Activated CD4-positive, alpha-beta T cell treated with anti-CD3 and anti-CD28 coated beads for 36 hours (primary cell): ENCODE results near the gene PRAMEF10. TPM values are rescaled to one million over a fixed set of nuclear protein-coding genes. Genes with fewer than 3 reads are reported as not detected.
"Not testable (repeated sequence)": the region's sequence is repeated elsewhere in the genome, so short reads cannot be mapped to it uniquely, and the experiment has no call there.

ENCODE experiments used
- ATAC-seq: fragments of 200-7000 bp; cut with Tn5 transposase; one replicate; pipeline ENCODE4 v1.10.0; 2021; ENCODE audit warnings: mild to moderate bottlenecking, moderate library complexity
- CTCF ChIA-PET: fragments of 350-600 bp; sonication (Branson Sonifier 250); formaldehyde crosslinking; loops from one replicate; lab custom pipeline; 2021; ENCODE audit warnings: antibody characterized with exemption; lab: Charles Lee
- POLR2A ChIA-PET: fragments of 350-600 bp; sonication (Branson Sonifier 250); formaldehyde crosslinking; loops from one replicate; lab custom pipeline; 2021; ENCODE audit warnings: antibody characterized with exemption, inconsistent platforms; lab: Charles Lee
- DNase-seq: peaks from one replicate; pipeline ENCODE4 v3.0.0-alpha.2; 2020
- H3K27ac Mint-ChIP-seq: one replicate; pipeline ENCODE4 v1.8.0; 2021; ENCODE audit warnings: mixed read lengths
- H3K27me3 Mint-ChIP-seq: one replicate; pipeline ENCODE4 v1.8.0; 2021; ENCODE audit warnings: mixed read lengths
- H3K36me3 Mint-ChIP-seq: one replicate; pipeline ENCODE4 v1.8.0; 2021; ENCODE audit warnings: low read depth, mixed read lengths
- H3K4me1 Mint-ChIP-seq: one replicate; pipeline ENCODE4 v1.8.0; 2021; ENCODE audit warnings: mixed read lengths
- H3K4me3 Mint-ChIP-seq: one replicate; pipeline ENCODE4 v1.8.0; 2021; ENCODE audit warnings: mild to moderate bottlenecking, moderate library complexity, mixed read lengths
- H3K9me3 Mint-ChIP-seq: one replicate; pipeline ENCODE4 v1.8.0; 2021; ENCODE audit warnings: low read depth, mixed read lengths
- intact Hi-C, 2 experiments: fragments of 100-400 bp; cut with DNase I in 1 of 2; cut with micrococcal nuclease in 1 of 2; formaldehyde crosslinking; loops; one replicate each; pipeline versions ENCODE4 v1.14.2 to v1.15.1; 2022 to 2024; cut with DNase I, micrococcal nuclease
- total RNA-seq, 2 experiments: library from RNA; stranded (reverse); gene quantifications; one replicate each; pipeline ENCODE4 v1.2.3, GENCODE V29; 2021

PRAMEF10 gene
- total RNA-seq, 2 experiments from 2014 or later: not detected

DNA sequence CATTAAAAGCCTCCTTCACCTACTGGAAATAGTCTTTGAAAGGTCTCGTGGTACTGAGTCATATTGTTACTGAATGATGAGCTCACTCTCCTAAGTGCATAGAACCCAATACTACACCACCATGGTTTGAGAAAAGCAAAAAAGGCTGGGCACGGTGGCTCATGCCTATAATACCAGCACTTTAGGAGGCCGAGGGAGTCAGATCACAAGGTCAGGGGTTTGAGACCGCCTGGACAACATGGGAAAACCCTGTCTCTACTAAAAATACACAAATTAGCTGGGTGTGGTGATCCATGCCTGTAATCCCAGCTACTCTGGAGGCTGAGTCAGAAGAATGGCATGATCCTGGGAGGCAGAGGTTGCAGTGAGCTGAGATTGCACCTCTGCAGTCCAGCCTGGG is 46.3 kb downstream of the PRAMEF10 start:
- POLR2A ChIA-PET: no interaction called here
- Mint-ChIP-seq H3K27me3 (peaks cover 5% of the 10 kb centered on the region), H3K9me3 (peaks cover 3% of the 10 kb centered on the region), H3K4me1 (no peaks in the 10 kb centered on the region), H3K36me3 (no peaks in the 10 kb centered on the region), H3K4me3 (no peak overlapping the region), H3K27ac (no peak overlapping the region)
- CTCF ChIA-PET: no interaction called here
- intact Hi-C loops: no loop called here
- no peak for ATAC-seq
- no peak for DNase-seq

- DNase-seq, H3K9me3 Mint-ChIP-seq, H3K4me3 Mint-ChIP-seq, intact Hi-C loops, H3K27me3 Mint-ChIP-seq, H3K4me1 Mint-ChIP-seq, H3K36me3 Mint-ChIP-seq, ATAC-seq, POLR2A ChIA-PET, CTCF ChIA-PET, H3K27ac Mint-ChIP-seq: not testable (repeated sequence)
These were observed 49.5 kb downstream of the PRAMEF10 start, which contains the start of gene HNRNPCL1 for GRCh38 chr1:12848620-12849019. Gene HNRNPCL1 (minus strand): TSS chr1:12848720. CDS start chr1:12848289, 431 bp downstream.

Other genes starting within 250 kb of the PRAMEF10 start
- not detected for gene AADACL3, start 182.2 kb downstream of the PRAMEF10 start, total RNA-seq
- gene CFAP107, start 152.1 kb downstream of the PRAMEF10 start, total RNA-seq: not detected
- gene PRAMEF12, start 124.5 kb downstream of the PRAMEF10 start, total RNA-seq: not detected
- not detected for gene PRAMEF1, start 106.9 kb downstream of the PRAMEF10 start, total RNA-seq
- not detected for gene PRAMEF11, start 66.9 kb downstream of the PRAMEF10 start, total RNA-seq
- not detected for gene HNRNPCL1, start 49.5 kb downstream of the PRAMEF10 start, total RNA-seq
- gene PRAMEF2, start 41.2 kb downstream of the PRAMEF10 start, total RNA-seq: not detected
- not detected for gene PRAMEF4, start 12.1 kb downstream of the PRAMEF10 start, total RNA-seq
- gene PRAMEF7, start 18.3 kb upstream of the PRAMEF10 start, total RNA-seq: not detected
- gene PRAMEF6, start 49.3 kb upstream of the PRAMEF10 start, total RNA-seq: not detected
- not detected for gene PRAMEF27, start 158.3 kb upstream of the PRAMEF10 start, total RNA-seq
- gene HNRNPCL3, start 162.5 kb upstream of the PRAMEF10 start, total RNA-seq: not detected
- gene PRAMEF25, start 172.5 kb upstream of the PRAMEF10 start, total RNA-seq: not detected
- gene HNRNPCL2, start 218.6 kb upstream of the PRAMEF10 start, total RNA-seq: not detected